HG03060 (cell line): ENCODE measurements around the gene AURKAIP1.

ENCODE experiments used
- ATAC-seq: cut with Tn5 transposase; IDR thresholded peaks from one replicate; pipeline ENCODE4 v1.9.1; 2021; ENCODE audit warnings: low read depth, moderate number of reproducible peaks; ENCODE audit not compliant: unreplicated experiment

The AURKAIP1 gene

GRCh38 chr1:1336446-1336845 is 38.6 kb downstream of the AURKAIP1 start:
- ATAC-seq, result no peak

- no peak for ATAC-seq
Observed at GRCh38 chr1:1335792-1336248, 39.2 kb downstream of the AURKAIP1 start.

- no peak for ATAC-seq
Observed at GRCh38 chr1:1335283-1335682, 39.7 kb downstream of the AURKAIP1 start.

GRCh38 chr1:1334835-1335234 is 40.2 kb downstream of the AURKAIP1 start:
- ATAC-seq, result no peak

GRCh38 chr1:1333551-1334241 is 41.3 kb downstream of the AURKAIP1 start:
- no peak for ATAC-seq

- no peak for ATAC-seq
Observed at GRCh38 chr1:1332774-1333480, 42.1 kb downstream of the AURKAIP1 start.

- ATAC-seq, result no peak
Observed at GRCh38 chr1:1332031-1332755, 42.8 kb downstream of the AURKAIP1 start.

GRCh38 chr1:1331068-1331965 is 43.7 kb downstream of the AURKAIP1 start, which contains the start of gene TAS1R3:
Gene TAS1R3, plus strand, starts transcription at chr1:1331280. Its CDS starts 66 bp downstream, at chr1:1331346.
- ATAC-seq, result no peak

- ATAC-seq, result no peak
Observed at GRCh38 chr1:1330366-1331067, 44.5 kb downstream of the AURKAIP1 start.

GRCh38 chr1:1329304-1330210 is 45.5 kb downstream of the AURKAIP1 start:
- ATAC-seq, result no peak

GRCh38 chr1:1328254-1328653 is 46.8 kb downstream of the AURKAIP1 start:
- no peak for ATAC-seq

GRCh38 chr1:1327291-1327690 is 47.7 kb downstream of the AURKAIP1 start:
- no peak for ATAC-seq

GRCh38 chr1:1326075-1326605 is 48.9 kb downstream of the AURKAIP1 start:
- no peak for ATAC-seq

- no peak for ATAC-seq
Observed at GRCh38 chr1:1325288-1326074, 49.5 kb downstream of the AURKAIP1 start.

GRCh38 chr1:1324524-1325287 is 50.3 kb downstream of the AURKAIP1 start, which contains the start of the genes CPTP and INTS11:
Gene CPTP, plus strand, starts transcription at chr1:1324802. Its CDS starts 2,109 bp downstream, at chr1:1326911.
Gene INTS11, minus strand, starts transcription at chr1:1324660. Its CDS starts 52 bp downstream, at chr1:1324608.
- peak; percentile 49 for ATAC-seq

- peak; percentile 14 for ATAC-seq
Observed at GRCh38 chr1:1324084-1324523, 50.9 kb downstream of the AURKAIP1 start.
